NB4 (cell line): Measurements from ENCODE around the gene TMEM9.

Experiments
- DNase-seq: peaks from one replicate; pipeline ENCODE4 v3.0.0; 2010; ENCODE audit warnings: low read depth
- H3K4me3 ChIP-seq: one replicate; pipeline ENCODE4 v1.5.1; 2011; ENCODE audit warnings: mild to moderate bottlenecking, low read depth, low read length, moderate library complexity
- MYC ChIP-seq: IDR thresholded peaks from 2 replicates; pipeline ENCODE4 v1.6.1; 2011; ENCODE audit warnings: low read depth, low read length
- POLR2A ChIP-seq: IDR thresholded peaks from 2 replicates; pipeline ENCODE4 v1.6.1; 2011; ENCODE audit warnings: mild to moderate bottlenecking; ENCODE audit not compliant: insufficient read length; ENCODE audit errors: extremely low read depth
- TF ChIP-seq, protein P1 (sequence below): IDR thresholded peaks from 2 replicates; pipeline ENCODE4 v1.6.1; 2011; ENCODE audit warnings: low read depth, low read length
- TF ChIP-seq, protein P2 (sequence below): IDR thresholded peaks from one replicate; pipeline ENCODE4 v1.5.1; 2012; ENCODE audit warnings: low read depth, low read length

Gene TMEM9

DNA sequence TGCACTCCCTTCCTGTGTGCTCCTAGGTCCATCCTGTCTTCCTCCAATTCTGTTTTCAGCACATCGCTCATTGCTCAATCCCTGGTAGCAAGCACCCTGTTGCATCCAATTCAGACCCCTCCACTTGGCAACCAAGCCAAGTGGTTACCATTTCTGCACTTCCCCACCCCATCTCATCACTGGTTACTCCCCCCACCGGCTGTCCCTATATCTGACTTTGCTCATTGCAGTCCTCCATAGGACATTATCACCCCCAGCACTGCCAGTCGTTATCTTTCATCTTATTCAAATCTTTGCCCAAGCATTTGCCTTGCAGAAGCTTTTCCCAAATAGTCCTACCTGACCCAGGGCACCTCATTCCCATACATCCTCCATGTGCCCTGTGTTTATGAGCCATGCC, 2.1 kb upstream of the TMEM9 start:
- DNase-seq, result no peak
- TF ChIP-seq POLR2A, result no peak
- TF ChIP-seq, protein P1, sequence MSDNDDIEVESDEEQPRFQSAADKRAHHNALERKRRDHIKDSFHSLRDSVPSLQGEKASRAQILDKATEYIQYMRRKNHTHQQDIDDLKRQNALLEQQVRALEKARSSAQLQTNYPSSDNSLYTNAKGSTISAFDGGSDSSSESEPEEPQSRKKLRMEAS, result no peak
- TF ChIP-seq, protein P2, sequence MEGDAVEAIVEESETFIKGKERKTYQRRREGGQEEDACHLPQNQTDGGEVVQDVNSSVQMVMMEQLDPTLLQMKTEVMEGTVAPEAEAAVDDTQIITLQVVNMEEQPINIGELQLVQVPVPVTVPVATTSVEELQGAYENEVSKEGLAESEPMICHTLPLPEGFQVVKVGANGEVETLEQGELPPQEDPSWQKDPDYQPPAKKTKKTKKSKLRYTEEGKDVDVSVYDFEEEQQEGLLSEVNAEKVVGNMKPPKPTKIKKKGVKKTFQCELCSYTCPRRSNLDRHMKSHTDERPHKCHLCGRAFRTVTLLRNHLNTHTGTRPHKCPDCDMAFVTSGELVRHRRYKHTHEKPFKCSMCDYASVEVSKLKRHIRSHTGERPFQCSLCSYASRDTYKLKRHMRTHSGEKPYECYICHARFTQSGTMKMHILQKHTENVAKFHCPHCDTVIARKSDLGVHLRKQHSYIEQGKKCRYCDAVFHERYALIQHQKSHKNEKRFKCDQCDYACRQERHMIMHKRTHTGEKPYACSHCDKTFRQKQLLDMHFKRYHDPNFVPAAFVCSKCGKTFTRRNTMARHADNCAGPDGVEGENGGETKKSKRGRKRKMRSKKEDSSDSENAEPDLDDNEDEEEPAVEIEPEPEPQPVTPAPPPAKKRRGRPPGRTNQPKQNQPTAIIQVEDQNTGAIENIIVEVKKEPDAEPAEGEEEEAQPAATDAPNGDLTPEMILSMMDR, result no peak
- no peak for TF ChIP-seq MYC

DNA sequence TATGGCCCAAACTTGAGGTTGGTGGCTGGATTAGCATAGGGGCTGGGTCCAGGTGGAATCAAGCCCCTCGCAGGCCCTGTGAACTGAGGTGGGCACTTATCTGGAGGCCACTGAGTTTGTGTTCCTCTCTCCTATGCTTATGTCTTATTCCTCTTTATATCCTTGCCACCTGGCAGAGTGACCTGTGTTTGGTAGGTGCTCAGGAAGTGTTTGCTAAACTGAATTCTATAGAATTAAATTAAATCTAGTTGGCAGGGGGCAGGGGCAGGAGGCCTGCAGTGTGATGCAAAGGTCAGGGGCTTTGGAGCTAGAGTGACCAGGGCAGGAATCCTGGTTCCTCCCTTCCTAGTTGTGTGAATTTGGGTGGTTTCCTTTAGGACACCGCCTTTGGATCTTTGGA, 1.1 kb upstream of the TMEM9 start:
- no peak for DNase-seq
- TF ChIP-seq, protein P2, result no peak
- TF ChIP-seq POLR2A, result no peak
- TF ChIP-seq, protein P1, result no peak
- TF ChIP-seq MYC, result no peak
- no peak overlapping the region for H3K4me3 ChIP-seq

More for the DNA sequence above, 2.1 kb upstream of the TMEM9 start:
- no peak overlapping the region for H3K4me3 ChIP-seq

DNA sequence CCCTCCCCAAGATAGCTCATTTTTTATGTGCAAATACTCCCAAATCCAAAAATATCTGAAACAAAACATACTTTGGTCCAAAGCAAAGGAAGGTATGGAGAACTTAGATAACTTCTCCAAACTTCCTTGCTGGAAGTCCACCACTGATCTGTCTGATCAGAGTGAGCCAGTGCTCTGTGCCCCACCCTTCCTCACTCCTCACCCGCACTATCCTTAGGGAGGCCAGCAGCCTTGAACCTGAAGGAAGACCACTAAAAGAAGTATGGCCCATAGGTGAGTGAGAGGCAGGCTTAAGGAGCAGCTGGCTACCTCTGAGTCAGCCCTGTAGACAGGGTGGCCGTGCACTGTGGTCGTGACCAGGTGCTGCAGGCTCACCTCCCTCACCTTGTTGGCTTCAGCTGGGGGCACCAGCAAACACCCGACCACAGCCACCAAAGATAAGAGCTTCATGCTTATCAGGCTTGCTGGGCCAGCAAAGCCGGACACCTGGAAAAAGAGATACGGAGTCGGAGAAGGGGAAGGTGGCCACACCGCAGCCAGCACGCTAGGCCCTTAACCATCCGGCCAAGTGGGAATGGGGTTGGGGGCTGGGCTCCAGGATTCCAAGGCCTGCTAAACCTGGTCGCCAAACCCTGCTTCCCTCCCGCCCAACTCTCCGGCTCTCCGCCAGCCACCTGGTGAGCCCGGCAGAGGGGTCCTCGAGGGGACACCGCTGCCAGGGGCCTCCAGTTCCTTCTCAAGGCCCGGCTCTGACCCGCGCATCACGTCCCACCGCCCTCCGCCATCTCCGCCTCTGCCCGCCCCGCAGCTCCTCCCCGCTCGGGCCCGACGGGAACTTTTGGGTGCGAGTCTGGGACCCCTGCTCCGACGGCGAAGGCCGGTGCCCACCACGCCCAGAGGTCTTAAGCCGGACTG, 543 bp downstream of the TMEM9 start:
- peak overlapping the region; percentile 69 for H3K4me3 ChIP-seq
- no peak for TF ChIP-seq MYC
- TF ChIP-seq, protein P1, result no peak
- TF ChIP-seq, protein P2, result no peak
- TF ChIP-seq POLR2A, result no peak
- no peak for DNase-seq

DNA sequence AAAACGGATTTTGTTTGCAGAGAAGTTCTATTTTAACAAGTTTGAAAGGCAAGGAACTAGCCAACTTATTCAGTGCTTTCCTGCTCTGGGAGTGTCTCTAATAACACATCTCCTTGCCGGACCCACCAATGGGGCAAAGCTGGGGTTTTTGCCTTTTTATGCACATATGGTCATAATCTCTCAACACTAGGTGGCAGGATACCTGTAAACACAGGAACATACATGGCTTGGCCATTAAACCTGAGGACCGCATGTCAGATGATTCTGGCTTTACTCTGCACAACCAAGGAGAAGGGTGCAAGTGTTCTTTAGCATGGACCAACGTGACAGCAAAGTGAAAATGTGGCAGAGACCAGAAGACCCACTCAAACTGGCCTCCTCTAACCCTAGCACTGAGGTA, 4.9 kb downstream of the TMEM9 start:
- no peak overlapping the region for H3K4me3 ChIP-seq
- TF ChIP-seq, protein P1, result no peak
- TF ChIP-seq, protein P2, result peak; percentile 29
- peak; percentile 49 for DNase-seq

DNA sequence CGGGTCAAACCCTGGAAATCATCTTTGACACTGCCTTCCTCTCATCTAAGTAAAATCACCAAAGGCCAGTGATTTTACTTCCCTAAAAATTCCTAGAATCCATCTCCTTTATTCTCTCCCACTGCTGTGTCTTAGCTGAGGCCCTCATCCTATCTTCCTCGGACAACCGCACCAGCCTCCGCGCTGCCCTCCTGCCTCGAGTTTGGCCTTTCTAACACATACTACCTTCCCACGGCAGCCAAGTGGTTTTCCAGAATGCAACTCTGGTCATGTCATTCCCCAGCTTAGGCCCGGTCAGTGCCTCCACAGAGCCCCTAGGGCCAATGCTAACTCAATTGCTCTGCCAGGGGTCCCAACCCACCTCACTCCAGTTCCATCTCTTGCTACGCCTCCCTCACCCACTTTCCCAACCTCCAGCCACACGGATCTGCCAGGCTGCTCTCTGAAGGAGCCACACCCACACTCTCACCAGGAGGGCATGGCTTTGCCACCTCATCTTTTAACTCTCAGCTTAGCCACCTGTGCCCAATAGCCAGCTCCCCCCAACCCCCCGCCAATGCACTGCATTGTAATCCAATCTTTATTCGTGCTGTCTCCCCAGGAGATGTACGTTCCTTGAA, 6.8 kb downstream of the TMEM9 start:
- no peak for DNase-seq
- no peak for TF ChIP-seq MYC
- TF ChIP-seq, protein P2, result no peak
- TF ChIP-seq POLR2A, result no peak
- TF ChIP-seq, protein P1, result no peak
- H3K4me3 ChIP-seq, result no peak overlapping the region
